IPS-NIHi7 (cell line): Measurements from ENCODE around the gene CORO2B.
"Not testable (repeated sequence)": the region's sequence is repeated elsewhere in the genome, so short reads cannot be mapped to it uniquely, and the experiment has no call there.

Experiments used
- DNase-seq: peaks from one replicate; pipeline ENCODE4 v3.0.0; 2012; ENCODE audit warnings: mixed read lengths; ENCODE audit errors: extremely low spot score

CORO2B gene

GRCh38 chr15:68604840-68605478 is 26.2 kb downstream of the CORO2B start:
- DNase-seq, result not testable (repeated sequence)

- no peak for DNase-seq
Measured at GRCh38 chr15:68606375-68606774, 27.6 kb downstream of the CORO2B start.

DNA sequence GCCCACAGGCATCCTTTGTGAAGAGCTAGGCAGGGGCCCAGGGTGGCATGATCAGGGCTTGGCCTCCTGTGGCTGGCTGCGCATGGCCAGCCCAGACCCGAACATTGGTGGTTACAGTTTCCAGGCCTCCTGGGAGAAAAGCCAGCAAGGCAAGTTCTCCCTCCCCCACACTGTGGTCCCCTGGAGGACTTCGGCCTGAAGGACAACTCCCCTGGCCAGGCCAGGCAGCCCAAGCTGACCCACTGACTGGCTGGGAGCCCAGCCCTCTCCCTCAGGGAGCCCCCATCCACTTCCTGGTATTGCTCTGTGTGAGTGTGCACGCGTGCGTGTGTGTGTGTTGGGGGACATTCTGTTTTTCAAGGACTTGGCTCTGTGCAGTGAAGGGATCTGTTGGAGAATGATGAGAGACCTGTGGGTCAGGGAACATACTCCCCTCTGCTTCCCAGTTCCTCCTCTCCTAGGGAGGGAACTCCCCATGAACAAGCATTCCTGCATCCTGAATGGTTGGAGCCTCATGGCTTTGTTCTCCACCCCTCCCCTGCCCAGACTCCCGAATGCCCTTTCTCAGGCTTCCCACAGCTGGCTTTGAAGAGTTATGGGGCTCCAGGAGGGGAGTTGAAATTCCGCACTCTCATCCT is 29.5 kb downstream of the CORO2B start:
- no peak for DNase-seq

DNA sequence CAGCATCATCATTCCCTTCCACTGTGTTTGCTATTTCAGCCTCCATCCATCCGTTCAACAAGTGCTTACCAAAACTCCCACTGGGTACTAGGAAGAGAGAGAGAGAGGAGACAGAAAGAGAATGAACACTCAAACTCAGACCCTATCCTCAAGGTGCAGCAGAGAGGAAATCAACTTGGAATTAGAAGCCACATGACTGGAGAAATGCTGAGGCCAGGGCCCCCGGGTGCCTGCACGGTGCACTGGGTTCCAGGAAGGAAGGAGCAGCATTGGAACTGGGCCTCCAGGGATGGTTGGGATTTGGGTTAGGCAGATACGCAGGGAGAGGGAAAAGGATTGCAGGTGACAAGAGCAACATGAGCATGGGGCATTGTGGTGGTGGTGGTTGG is 30.0 kb downstream of the CORO2B start:
- no peak for DNase-seq

GRCh38 chr15:68609629-68610028 is 30.8 kb downstream of the CORO2B start:
- no peak for DNase-seq

GRCh38 chr15:68610825-68611224 is 32.0 kb downstream of the CORO2B start:
- no peak for DNase-seq

DNA sequence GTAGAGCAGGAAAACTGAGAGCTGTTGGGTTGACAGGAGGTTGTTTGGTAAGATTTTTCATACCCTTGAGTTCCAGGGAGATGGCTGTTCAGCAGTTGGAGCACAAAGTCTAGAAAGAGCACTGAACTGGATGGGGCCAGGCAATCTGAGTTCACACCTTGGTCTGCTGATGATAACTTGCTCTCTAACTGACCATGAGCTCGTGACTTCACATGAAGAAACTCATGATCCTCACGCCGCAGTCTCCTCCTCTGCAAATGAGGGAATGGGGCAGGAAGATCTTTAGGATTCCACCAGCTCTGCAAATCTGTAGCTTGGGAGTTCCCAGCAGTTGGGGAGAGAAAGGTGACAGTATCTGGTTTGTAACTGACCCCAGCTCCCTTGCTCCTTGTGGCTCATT is 33.7 kb downstream of the CORO2B start:
- DNase-seq, result no peak

DNA sequence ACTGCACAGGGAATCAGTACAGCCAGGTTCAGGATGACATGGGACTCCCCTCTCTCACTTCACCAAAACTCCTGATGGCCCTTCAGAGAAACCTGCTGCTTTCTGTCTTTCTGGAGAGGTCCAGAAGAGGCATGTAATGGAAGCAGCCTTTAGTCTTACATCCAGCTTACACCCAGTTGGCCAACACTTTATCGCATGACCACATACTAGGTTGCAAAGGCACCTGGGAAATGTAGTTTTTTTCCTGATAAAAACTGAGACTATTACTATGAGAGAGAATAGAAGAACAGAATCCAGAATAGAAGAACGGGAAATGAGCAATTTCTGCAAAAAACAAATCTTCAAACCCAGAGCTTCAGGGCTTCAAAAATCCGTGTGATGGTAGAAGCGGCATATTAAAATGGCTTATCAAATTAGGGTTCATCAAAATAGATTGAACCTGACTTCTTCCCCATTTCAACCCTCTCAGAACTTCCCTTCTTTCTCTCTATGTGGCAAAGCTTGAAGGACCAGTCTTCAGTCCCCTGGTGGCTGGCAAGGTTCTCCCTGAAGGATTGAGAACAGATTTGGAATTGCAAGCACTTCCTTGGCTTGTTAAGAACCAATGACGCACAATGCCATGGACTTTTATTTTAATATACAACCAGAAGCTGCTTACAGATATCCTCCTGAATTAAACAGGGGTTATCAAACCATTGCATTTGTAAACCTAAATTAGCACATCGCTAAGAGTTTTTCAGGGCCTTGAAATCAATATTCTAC is 34.4 kb downstream of the CORO2B start:
- DNase-seq, result no peak

DNA sequence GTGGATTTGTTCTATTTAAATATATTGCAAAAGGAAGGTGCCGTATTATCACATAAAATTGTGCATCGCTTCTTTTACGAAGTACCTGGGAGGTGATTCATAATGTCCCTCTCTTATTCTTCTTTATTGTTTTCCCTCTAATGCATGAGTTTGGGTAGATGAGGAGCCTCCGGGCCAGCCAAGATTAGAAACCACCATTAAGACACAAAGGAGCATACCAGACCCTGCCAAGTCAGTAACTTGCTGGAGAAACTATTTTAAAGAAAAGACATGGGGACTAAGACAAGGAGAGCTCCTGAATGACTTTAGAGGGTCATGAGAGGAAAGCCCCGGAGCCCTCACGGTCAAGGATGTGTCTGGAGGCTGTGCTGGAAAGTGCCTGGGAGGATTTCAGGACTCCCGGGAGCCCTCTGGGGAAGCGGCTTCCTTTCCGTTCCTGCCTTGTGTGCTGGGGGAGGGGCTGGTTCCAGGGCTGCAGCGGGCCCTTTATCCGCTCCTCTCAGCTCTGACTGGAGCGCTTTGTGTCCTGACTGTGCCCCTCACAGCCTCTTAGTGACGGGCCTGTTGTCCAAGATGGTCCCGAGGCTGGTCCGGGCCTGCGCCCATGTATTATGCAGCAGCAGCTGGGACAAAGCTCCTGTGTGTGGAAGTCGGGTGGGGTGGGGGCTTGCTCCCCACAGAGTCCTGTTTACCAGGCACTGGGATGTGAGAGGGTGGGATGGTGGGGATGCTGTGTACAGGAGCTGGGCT is 35.7 kb downstream of the CORO2B start:
- peak; percentile 86 for DNase-seq

DNA sequence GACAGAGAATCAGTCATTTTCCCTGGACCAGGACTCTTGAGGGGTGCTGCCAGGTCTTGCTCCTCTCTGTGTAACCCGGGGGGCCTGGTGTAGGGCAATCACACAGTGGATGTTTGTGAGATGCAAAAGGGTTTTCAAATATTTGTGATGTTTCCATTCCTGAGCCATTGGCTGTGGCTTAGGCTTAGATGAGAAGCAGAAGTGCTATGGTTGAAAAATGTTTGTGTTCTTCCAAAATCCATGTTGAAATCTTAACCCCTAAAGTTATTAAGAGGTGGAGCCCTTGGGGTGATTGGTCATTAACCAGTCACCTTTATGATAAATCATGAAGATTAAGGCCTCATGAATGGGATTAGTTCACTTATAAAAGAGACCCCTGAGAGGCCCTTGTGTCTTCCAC is 36.5 kb downstream of the CORO2B start:
- DNase-seq, result no peak

- DNase-seq, result no peak
Measured at GRCh38 chr15:68615811-68616210, 37.0 kb downstream of the CORO2B start.

DNA sequence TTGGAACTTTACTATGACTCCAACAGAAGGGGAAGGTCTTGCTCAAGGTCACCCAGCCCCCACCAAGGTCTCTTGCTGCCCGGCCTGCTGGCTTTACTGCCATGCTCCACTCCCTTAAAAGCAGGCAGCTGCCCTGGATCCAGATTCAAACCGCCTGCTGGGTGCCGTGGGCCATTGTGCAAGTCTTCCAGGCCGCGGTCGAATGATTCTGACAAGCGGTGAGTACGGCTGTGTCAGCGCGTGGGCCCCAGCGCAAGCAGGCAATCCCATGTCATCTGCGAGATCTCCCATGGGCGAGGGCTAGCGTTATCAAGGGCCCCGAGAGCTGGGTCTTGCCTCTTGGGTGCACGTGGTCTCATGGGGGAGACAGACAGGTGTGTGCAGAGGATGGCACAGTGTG is 37.6 kb downstream of the CORO2B start:
- no peak for DNase-seq

DNA sequence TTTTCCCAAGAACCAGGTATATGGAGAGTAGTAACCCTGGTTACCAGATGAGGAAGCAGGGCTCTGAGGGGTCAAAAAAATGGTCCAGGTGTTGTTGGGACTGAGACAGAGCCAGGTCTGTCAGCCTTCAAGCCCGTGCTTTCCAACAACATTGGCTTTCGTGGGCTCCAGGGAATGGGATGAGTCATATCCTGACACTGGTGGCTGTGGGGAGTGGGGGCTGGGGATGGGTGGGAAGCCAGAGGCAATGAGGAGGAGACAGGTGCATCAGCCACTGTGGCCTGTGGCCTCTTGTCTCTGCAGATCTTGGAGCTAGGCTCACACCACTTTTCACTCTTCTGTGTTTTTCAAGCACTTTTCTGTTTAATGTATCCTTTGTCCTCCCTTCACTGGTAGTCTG is 38.2 kb downstream of the CORO2B start:
- DNase-seq, result no peak

DNA sequence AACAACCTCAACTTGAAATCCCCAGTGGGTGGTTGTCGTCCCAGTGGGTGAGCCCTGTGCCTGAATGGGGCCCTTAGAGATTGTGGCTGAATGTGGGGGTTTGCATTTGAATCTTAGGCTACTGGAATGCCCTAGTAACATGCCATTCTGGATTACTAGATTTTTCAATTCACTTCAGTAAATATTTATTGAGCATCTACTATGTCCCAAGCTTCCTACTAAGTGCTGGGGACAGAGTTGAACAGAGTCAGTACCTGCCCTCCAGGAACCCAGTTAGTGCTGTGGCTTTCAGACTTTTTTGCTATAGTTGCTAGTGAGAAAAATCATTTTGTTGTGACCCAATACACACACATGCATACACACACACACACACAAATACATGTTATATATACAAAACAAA is 39.0 kb downstream of the CORO2B start:
- no peak for DNase-seq

- DNase-seq, result no peak
Measured at GRCh38 chr15:68618394-68618793, 39.6 kb downstream of the CORO2B start.

DNA sequence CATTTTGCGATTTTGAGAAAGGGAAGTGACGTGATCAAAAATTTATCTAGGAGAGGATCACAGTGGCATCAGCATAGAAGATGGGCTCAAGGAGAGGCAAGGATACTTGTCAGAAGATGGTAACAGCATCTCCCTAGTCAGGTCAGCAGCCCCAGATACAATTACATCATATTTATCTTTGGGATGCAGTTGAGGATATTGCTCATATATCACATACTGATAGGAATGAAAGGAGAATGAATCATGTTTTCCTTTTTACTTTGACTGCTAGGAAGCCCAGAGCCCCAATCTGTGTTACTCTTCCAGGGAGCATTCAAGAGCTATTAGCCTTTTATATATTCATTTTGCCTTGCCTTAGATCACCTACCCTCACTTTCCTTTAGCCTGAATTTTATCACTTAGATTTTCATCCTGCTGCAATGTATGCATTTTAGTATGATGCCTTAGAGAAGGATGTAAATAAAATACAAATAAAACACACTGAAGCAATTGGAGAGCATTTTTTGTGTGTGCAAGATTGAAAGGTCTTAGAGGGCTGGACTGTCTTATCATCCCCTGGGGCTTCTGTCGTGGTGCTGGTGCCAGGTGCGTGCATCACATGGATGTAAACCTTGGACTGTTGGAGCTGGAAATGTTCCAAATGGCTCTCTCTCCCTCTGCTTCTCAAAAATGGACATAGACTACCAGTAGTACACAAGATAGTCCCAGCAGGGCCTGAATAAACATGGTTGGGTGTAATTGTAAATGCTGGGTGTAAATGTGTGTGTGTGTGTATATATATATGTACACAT is 40.3 kb downstream of the CORO2B start:
- no peak for DNase-seq

DNA sequence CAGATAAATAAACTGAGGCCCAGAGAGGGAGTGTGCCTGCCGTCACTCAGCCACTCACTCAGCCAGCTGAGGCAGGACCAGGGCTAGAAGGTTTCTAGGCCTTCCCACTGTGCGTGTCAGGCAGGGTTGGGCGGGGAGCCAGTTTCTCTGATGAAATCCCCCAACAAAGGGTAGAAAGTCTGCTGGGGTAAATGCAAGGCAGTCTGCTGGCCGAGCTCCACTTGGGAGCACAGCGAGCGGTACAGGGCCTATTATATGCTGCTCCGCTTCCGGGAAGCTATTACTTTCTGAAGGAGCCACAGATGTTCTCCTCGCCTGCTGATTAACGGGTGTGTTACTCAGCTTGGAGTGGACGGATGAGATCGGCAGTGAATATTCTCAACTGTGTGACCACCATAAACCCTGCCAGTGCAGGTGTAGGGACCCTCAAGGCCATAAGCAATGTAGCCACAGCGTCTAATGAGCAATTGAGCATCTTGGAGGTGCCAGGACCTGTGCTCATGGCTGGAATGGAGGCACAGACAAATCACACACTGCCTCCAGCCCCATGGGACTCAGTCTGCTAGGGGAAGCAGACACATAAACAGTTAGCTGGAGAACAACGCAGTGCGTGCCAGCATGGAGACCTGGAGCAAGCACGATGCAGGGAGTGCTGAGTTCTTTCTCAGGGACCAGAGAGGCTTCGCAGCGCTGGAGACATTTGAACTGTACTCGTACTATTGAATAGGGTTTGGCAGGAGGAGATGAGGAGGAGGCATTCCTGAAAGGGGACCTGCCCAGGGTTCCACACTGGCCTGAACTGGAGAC is 42.1 kb downstream of the CORO2B start:
- DNase-seq, result no peak

GRCh38 chr15:68621535-68621934 is 42.7 kb downstream of the CORO2B start:
- DNase-seq, result no peak

- no peak for DNase-seq
Measured at GRCh38 chr15:68623301-68623892, 44.6 kb downstream of the CORO2B start.

DNA sequence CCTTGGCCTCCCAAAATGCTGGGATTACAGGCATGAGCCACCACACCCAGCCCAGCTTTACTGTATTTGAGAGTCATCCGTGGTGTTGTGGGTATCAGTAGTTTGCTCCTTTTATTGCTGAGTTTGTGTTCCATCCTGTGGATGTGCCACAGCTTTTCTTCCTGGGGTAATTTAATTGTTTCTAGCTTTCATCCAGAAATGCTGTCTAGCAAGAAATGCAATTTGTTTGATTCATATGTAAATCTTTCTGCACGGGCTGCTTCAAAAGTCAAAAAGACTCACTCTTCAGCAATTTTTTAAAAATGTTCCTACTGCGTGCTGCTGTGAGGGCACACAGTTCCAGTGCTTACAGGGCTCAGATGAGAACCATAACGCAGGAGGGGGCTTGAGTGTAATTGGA is 47.1 kb downstream of the CORO2B start:
- DNase-seq, result no peak
